Dermis blood vessel endothelial cell (primary cell): ENCODE measurements around the gene CORO2B. TPM values are rescaled to one million over a fixed set of nuclear protein-coding genes. Genes with fewer than 3 reads are reported as not detected.

Source experiments
- total RNA-seq: library from RNA; depleted of rRNA; stranded (reverse); fragments of >200 nt; gene quantifications from 2 replicates; pipeline ENCODE4 v1.2.3, GENCODE V29; 2014

Gene CORO2B
- total RNA-seq, 1 donor from 2014 or later = 1.0 TPM

Other genes with a start within 250 kb of the CORO2B start
- 3.4 and 12.9 TPM in 2 replicates for gene ITGA11, start 146.8 kb upstream of the CORO2B start, total RNA-seq
- gene ANP32A, start 241.9 kb downstream of the CORO2B start, total RNA-seq = 68.2 and 119 TPM in 2 replicates